Endodermal cell (in vitro differentiated cells): ENCODE measurements around the gene PRPF39. TPM values are rescaled to one million over a fixed set of nuclear protein-coding genes. Genes with fewer than 3 reads are reported as not detected.

Source experiments
- DNase-seq: peaks from one replicate; pipeline ENCODE4 v3.0.0-alpha.2; 2017
- H3K27ac ChIP-seq: 2 replicates; pipeline ENCODE4 v1.5.1; 2013; ENCODE audit warnings: mild to moderate bottlenecking, low read depth, low read length, moderate library complexity
- H3K27me3 ChIP-seq: 2 replicates; pipeline ENCODE4 v1.6.1; 2013; ENCODE audit warnings: mild to moderate bottlenecking, low read length, moderate library complexity; ENCODE audit not compliant: insufficient read depth, control insufficient read depth, poor library complexity, severe bottlenecking
- H3K36me3 ChIP-seq: 2 replicates; pipeline ENCODE4 v1.7.0; 2013; ENCODE audit warnings: mild to moderate bottlenecking, low read length, moderate library complexity; ENCODE audit not compliant: control insufficient read depth, insufficient read depth
- H3K4me1 ChIP-seq: one replicate; pipeline ENCODE4 v1.7.0; 2013; ENCODE audit warnings: low read length; ENCODE audit not compliant: control insufficient read depth, insufficient read depth
- H3K4me3 ChIP-seq: 2 replicates; pipeline ENCODE4 v1.5.1; 2013; ENCODE audit warnings: mild to moderate bottlenecking, low read length, moderate library complexity
- H3K9ac ChIP-seq: 2 replicates; pipeline ENCODE4 v1.6.1; 2013; ENCODE audit warnings: mild to moderate bottlenecking, low read length, moderate library complexity; ENCODE audit not compliant: poor library complexity, severe bottlenecking; ENCODE audit errors: extremely low read depth
- H3K9me3 ChIP-seq: 2 replicates; pipeline ENCODE4 v1.6.1; 2013; ENCODE audit warnings: mild to moderate bottlenecking, low read length, moderate library complexity; ENCODE audit not compliant: control insufficient read depth
- H3K27ac Mint-ChIP-seq: 2 replicates; pipeline ENCODE4 v1.8.0; 2020; ENCODE audit warnings: mixed read lengths
- H3K27me3 Mint-ChIP-seq: 2 replicates; pipeline ENCODE4 v1.8.0; 2021; ENCODE audit warnings: mild to moderate bottlenecking, mixed read lengths; ENCODE audit not compliant: insufficient read depth
- H3K36me3 Mint-ChIP-seq: 2 replicates; pipeline ENCODE4 v1.8.0; 2020; ENCODE audit warnings: low read depth, mixed read lengths
- H3K4me1 Mint-ChIP-seq: 2 replicates; pipeline ENCODE4 v1.8.0; 2020; ENCODE audit warnings: mixed read lengths
- H3K4me3 Mint-ChIP-seq: 2 replicates; pipeline ENCODE4 v1.8.0; 2020; ENCODE audit warnings: mild to moderate bottlenecking, moderate library complexity, mixed read lengths
- H3K9me3 Mint-ChIP-seq: 2 replicates; pipeline ENCODE4 v1.8.0; 2020; ENCODE audit warnings: mild to moderate bottlenecking, mixed read lengths
- WGBS, 2 experiments: methylation state at CpG; one replicate each; pipeline versions ENCODE4 v1.1.5 to v1.1.7; 2013; ENCODE audit warnings: missing lambda C conversion rate in 2 of 2, mixed read lengths in 1 of 2; ENCODE audit not compliant: insufficient coverage in 1 of 2, insufficient read length in 1 of 2; 5-methylcytosine and 5-hydroxymethylcytosine counted together
- total RNA-seq, 2 donors: library from RNA; stranded (reverse); fragmentation: NEBNext Ultra II Directional in 1 of 2; extraction: Animal tissue kit (Norgen Biotek cat#: 25700) in 1 of 2; gene quantifications; 2 replicates in 1 of 2; 3 replicates in 1 of 2; pipeline ENCODE4 v1.2.1, GENCODE V29; 2021
- TF ChIP-seq, protein P1 (sequence below): fragments of 200-600 bp; sonication (generic); conservative IDR thresholded peaks from 2 replicates; pipeline ENCODE4 v1.5.0; 2021; ENCODE audit warnings: antibody characterized with exemption, mild to moderate bottlenecking

PRPF39 gene
- total RNA-seq, 2 donors from 2014 or later = 50.7 to 50.8 TPM

GRCh38 chr14:45044638-45045037 is 39.3 kb upstream of the PRPF39 start:
- Mint-ChIP-seq H3K27me3 (no peaks in the 10 kb centered on the region), H3K4me1 (no peaks in the 10 kb centered on the region), H3K4me3 (no peak overlapping the region), H3K27ac (no peak overlapping the region), H3K9me3 (peaks cover 8% of the 10 kb centered on the region), H3K36me3 (peaks cover 58% of the 10 kb centered on the region)
- 96 to 97% methylated on average over 3 to 4 of the region's 5 CpGs for WGBS, 2 experiments
- no peaks in the 10 kb centered on the region for H3K4me1 ChIP-seq
- no peak for DNase-seq
- H3K36me3 ChIP-seq = peaks cover 42% of the 10 kb centered on the region
- no peaks in the 10 kb centered on the region for H3K27me3 ChIP-seq
- H3K9ac ChIP-seq = no peak overlapping the region
- TF ChIP-seq, protein P1, sequence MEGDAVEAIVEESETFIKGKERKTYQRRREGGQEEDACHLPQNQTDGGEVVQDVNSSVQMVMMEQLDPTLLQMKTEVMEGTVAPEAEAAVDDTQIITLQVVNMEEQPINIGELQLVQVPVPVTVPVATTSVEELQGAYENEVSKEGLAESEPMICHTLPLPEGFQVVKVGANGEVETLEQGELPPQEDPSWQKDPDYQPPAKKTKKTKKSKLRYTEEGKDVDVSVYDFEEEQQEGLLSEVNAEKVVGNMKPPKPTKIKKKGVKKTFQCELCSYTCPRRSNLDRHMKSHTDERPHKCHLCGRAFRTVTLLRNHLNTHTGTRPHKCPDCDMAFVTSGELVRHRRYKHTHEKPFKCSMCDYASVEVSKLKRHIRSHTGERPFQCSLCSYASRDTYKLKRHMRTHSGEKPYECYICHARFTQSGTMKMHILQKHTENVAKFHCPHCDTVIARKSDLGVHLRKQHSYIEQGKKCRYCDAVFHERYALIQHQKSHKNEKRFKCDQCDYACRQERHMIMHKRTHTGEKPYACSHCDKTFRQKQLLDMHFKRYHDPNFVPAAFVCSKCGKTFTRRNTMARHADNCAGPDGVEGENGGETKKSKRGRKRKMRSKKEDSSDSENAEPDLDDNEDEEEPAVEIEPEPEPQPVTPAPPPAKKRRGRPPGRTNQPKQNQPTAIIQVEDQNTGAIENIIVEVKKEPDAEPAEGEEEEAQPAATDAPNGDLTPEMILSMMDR = no peak
- H3K9me3 ChIP-seq = peaks cover 11% of the 10 kb centered on the region
- H3K27ac ChIP-seq = no peak overlapping the region
- H3K4me3 ChIP-seq = no peak overlapping the region

DNA sequence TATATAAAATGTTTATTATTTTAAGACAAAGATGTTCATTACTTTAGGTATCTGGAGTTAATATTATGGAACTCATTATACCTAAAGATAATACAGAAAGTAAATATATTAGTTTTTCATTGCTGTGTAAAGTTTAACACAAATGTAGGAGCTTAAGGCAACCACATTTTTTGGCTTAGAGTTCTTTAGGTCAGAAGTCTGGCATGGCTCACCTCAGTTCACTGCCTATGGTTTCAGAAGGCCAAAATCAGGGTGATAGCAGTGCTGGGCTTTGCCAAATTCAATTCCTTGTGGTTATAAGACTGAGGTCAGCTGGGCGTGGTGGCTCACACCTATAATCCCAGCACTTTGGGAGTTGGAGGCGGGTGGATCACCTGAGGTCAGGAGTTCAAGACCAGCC is 35.5 kb upstream of the PRPF39 start:
- H3K27ac ChIP-seq = no peak overlapping the region
- H3K27me3 Mint-ChIP-seq = no peaks in the 10 kb centered on the region

DNA sequence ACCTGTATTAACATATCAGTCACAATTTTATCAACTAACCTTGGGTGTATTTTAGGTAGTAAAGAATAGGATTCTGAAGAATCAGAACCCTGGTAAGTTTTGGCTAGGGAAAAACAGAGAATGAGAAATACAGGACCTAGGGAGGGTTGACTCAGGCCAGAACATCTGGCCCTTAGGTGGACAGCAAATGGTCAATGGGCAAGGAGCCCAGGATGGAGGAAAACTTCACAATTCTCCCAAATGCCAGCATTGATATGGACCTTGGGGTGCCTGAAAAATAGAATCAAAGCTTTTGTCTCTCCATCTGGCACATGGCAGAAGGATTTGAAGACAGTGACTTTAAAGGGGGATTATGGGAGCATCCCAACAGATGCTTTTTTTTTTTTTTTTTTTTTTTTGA is 32.7 kb upstream of the PRPF39 start:
- H3K4me3 Mint-ChIP-seq = no peak overlapping the region

More for the DNA sequence above, 35.5 kb upstream of the PRPF39 start:
- Mint-ChIP-seq H3K4me1 (no peaks in the 10 kb centered on the region), H3K9me3 (no peaks in the 10 kb centered on the region), H3K27ac (no peak overlapping the region), H3K36me3 (peaks cover 53% of the 10 kb centered on the region), H3K4me3 (no peak overlapping the region)
- H3K4me1 ChIP-seq = no peaks in the 10 kb centered on the region
- H3K4me3 ChIP-seq = no peak overlapping the region
- H3K27me3 ChIP-seq = no peaks in the 10 kb centered on the region
- peaks cover 31% of the 10 kb centered on the region for H3K36me3 ChIP-seq
- 92 to 94% methylated on average over 2 of the region's 2 CpGs for WGBS, 2 experiments
- no peaks in the 10 kb centered on the region for H3K9me3 ChIP-seq
- TF ChIP-seq, protein P1 = no peak
- H3K9ac ChIP-seq = no peak overlapping the region
- DNase-seq = no peak

More for the DNA sequence above, 32.7 kb upstream of the PRPF39 start:
- Histone ChIP-seq H3K36me3 (peaks cover 31% of the 10 kb centered on the region), H3K27me3 (no peaks in the 10 kb centered on the region), H3K9ac (no peak overlapping the region), H3K4me3 (no peak overlapping the region), H3K9me3 (peaks cover 2% of the 10 kb centered on the region), H3K27ac (no peak overlapping the region), H3K4me1 (no peaks in the 10 kb centered on the region)
- TF ChIP-seq, protein P1 = no peak
- no peaks in the 10 kb centered on the region for H3K27me3 Mint-ChIP-seq
- no peaks in the 10 kb centered on the region for H3K4me1 Mint-ChIP-seq
- no peak overlapping the region for H3K27ac Mint-ChIP-seq
- peaks cover 52% of the 10 kb centered on the region for H3K36me3 Mint-ChIP-seq
- no peak for DNase-seq
- no peaks in the 10 kb centered on the region for H3K9me3 Mint-ChIP-seq
